GM18951 (cell line): ENCODE data around the gene FZD7.

Experiments used
- POLR2A ChIP-seq: IDR thresholded peaks from 4 replicates; pipeline ENCODE4 v1.6.1; 2011; ENCODE audit warnings: mild to moderate bottlenecking; ENCODE audit not compliant: insufficient read length, insufficient read depth; ENCODE audit errors: extremely low read depth
- in situ Hi-C: fragments of 300-500 bp; cut with MboI; formaldehyde crosslinking; loops from one replicate; pipeline ENCODE4 v1.12.0; 2022; ENCODE audit warnings: low sequenced_read_pairs, mixed read lengths, inconsistent platforms; ENCODE audit not compliant: unreplicated experiment

Gene FZD7

DNA sequence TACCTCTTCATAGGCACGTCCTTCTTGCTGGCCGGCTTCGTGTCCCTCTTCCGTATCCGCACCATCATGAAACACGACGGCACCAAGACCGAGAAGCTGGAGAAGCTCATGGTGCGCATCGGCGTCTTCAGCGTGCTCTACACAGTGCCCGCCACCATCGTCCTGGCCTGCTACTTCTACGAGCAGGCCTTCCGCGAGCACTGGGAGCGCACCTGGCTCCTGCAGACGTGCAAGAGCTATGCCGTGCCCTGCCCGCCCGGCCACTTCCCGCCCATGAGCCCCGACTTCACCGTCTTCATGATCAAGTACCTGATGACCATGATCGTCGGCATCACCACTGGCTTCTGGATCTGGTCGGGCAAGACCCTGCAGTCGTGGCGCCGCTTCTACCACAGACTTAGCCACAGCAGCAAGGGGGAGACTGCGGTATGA lies 2.3 kb downstream of the FZD7 start:
- TF ChIP-seq POLR2A = no peak
- in situ Hi-C loops = no loop called here

DNA sequence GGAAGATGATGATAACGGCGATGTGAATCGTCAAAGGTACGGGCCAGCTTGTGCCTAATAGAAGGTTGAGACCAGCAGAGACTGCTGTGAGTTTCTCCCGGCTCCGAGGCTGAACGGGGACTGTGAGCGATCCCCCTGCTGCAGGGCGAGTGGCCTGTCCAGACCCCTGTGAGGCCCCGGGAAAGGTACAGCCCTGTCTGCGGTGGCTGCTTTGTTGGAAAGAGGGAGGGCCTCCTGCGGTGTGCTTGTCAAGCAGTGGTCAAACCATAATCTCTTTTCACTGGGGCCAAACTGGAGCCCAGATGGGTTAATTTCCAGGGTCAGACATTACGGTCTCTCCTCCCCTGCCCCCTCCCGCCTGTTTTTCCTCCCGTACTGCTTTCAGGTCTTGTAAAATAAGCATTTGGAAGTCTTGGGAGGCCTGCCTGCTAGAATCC lies 3.0 kb downstream of the FZD7 start:
- no peak for TF ChIP-seq POLR2A
- in situ Hi-C loops = no loop called here

DNA sequence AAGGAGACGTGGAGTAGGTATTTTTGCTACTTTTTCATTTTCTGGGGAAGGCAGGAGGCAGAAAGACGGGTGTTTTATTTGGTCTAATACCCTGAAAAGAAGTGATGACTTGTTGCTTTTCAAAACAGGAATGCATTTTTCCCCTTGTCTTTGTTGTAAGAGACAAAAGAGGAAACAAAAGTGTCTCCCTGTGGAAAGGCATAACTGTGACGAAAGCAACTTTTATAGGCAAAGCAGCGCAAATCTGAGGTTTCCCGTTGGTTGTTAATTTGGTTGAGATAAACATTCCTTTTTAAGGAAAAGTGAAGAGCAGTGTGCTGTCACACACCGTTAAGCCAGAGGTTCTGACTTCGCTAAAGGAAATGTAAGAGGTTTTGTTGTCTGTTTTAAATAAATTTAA lies 3.4 kb downstream of the FZD7 start:
- in situ Hi-C loops = no loop called here
- TF ChIP-seq POLR2A = no peak

DNA sequence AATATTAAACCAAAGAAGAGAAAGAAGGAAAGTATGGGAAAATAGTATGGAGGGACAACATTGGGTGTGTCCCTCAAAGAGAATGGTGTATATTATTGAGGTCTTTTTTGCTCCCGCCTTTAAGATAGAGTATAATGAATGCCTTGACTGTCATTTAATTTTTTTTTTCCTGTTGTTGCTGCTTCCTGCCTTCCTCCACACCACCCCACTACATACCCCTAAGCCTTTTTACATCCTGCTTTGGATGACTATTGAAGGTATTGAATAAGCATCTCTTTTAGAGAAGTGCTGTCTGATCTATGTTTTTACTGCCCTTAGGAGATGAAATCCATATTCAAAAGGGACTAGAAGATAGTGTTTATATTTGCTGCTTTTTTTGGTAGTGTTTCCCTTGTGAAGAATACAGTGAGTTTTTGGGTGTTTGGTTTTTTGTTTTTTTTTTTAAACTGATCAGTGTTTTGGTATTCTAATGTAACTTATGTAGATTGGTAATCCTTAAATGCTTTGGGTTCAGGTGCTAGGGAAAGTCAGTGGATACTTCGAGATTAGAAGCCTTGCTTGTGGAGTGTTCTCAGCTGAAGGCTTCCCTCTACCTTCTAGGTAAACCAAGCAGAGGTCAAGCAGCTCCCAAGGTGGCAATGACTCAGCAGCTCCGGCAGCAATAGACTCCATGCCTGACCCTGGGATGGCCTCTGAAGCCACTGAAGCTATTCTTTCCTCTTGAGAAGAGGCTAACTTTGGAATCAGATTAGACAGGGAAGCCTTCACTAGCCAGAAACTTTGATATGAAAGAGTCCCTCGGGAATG lies 5.0 kb downstream of the FZD7 start:
- in situ Hi-C loops = no loop called here
- TF ChIP-seq POLR2A = no peak

DNA sequence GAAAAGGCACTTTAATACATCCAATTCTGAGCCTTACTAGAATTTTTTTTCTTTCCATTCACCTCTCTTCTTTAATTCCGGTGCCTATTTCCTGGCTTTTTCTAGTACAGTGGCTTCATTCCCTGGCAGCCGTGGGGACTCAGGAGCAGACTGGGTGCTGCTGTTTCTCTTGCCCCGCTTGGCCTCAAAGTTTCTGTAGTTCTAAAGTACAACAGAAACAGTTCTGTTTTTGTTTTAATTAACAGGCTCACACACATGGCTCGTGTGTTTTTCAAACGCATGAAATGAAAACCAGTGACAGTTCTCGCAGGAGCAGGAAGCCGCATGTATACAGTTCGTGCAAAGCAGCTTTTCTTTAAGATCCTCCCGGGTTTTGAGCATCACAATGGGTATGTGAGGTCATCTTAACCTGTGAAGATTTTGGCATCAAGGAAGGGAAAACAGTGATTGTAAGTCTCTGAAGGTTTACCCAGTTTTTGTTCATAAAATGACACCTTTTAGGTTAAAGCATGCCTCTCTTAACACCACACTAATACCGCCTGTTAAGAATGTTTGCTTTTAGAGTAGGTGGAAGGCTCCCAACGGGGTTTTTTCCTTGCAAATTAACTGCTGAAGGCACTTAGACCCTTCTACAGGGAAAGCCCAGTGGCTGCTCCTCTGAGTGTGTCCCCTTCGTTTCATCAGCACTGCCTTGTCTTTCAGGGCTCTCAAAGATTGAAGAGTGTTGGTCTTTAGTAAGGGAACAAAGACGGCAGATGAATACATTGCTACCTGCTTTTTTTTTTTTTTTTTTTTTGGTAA lies 5.8 kb downstream of the FZD7 start:
- TF ChIP-seq POLR2A = no peak
- in situ Hi-C loops = no loop called here

DNA sequence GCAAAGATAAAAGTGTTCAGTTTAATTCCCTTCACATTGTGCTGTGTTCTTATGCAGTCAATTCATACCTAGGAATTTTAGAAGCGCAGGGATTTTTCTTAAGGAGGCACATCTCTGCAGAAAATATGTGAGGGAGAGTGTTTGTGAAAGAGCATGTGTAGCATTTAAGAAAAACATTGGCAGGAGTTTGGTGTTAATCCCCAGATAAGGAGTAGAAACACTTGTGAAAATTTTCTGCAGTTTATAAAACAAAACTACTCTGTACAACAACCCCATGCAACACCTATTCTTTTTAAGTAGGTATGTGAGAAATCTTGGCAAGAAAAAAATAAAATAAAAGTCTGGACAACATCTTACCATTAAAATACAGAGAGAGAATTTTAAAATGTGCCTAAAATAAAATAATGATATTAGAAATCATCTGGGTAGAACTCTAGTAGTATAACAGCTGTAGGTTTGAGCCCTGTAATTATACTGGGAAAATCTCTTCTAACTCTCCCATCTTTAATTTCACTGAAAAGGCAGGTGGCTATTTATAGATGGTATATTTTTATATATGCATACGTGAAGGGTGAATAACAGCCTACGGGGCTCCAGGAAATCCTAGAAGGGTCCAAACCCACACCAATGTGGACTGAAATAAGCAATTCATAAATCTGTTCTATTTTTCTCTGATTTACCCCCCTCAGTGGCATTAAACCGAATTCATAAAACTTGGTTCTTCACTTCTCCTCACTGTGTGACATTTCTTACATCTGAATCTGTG lies 6.6 kb downstream of the FZD7 start:
- in situ Hi-C loops = no loop called here
- no peak for TF ChIP-seq POLR2A

DNA sequence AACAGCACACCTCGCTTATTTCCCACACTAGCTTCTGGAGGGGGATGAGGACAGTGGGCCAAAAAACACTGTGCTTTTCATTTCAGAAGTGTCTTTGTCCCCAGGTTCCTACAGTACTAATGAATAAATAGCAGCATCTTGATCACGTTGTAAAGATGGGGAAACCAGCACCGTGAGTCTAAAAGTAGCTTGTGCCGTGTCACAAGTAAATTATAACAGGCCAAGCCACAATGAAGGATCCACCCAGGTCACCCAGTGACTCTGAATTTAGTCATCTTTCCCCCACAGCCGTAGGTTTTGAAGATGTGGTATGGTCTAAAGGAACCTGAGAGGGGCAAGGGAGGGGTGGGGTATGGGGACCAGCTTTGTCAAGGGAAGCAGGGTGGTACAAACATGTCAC lies 8.8 kb downstream of the FZD7 start:
- in situ Hi-C loops = no loop called here
- no peak for TF ChIP-seq POLR2A

DNA sequence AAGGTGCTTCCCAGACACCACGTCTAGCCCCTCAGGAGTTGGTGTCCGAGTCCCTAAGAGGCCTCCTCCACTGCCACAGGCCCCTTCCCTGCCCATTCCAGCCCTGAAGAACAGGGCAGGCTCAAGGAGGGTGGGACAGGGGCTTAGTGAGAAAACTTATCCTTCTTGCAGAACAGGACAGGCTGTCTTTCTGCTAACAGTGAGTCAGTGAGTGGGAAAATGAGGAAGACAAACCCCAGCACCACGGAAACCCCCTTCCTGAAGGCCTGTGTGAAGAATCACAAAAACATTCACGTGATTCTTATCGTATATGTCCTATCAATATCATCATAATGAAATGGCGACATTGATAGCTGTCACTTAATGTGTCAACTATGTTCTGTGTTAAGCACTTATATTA lies 9.8 kb downstream of the FZD7 start:
- TF ChIP-seq POLR2A = no peak
- in situ Hi-C loops = no loop called here

DNA sequence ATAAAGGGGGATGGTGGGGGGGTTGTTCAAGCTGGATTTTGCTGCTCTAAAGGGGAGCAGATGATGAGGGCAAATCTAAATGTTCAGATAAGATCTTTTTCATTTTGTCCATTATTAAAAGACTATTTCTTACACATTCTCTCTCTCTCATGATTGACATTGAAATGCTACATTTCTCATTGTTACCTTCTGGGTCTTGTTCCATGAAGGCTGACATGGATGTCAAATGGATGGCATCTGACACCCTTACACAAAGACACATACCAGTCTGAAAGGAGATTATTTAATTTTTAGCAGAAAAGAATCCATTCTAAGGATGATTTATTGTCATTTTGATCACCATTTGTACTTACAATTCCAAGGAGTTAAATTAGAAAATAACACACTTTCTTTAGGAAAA lies 11.1 kb downstream of the FZD7 start:
- in situ Hi-C loops = no loop called here
- TF ChIP-seq POLR2A = no peak

DNA sequence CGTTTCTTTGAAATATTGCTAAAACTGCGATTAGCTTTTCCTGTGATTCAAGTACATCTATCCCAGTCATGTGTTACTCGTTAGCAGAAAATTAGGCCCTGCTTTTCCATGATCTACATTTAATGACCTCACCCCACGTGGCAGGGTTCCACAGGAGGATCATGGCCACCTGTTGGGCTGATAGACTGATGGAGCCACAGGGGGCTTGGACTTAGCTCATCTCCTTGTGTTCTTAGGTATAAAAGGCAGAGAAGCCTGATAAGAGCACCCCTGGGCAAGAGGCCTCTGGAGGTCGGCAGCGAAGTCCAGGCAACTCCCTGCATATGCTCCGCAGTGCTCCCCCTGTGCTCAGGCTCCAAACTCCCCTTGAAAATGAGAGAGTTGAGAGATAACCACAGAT lies 12.9 kb downstream of the FZD7 start:
- no peak for TF ChIP-seq POLR2A
- in situ Hi-C loops = no loop called here

DNA sequence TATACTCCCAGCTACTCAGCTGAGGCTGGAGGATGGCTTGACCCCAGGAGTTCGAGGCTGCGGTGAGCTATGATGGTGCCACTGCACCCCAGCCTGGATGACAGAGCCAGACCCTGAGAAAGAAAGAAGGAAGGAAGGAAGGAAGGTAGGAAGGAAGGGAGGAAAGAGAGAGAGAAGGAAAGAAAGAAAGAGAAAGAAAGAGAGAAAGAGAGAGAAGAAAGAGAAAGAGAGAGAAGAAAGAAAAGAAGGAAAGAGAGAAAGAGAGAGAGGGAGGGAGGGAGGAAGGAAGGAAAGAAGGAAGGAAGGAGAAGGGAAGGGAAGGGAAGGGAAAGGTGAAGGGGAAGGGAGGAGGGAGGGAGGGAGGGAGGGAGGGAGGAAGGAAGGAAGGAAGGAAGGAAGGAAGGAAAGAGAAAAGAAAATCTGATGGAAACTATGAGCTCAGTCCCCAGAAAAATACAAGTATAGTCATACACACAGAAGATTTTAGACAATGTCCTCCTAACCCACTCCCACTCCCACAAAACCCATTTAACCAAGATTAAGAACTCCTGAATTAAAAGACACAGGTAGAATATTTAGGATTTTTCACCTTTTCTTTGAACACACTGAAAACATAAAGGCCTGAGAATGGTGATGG lies 15.6 kb downstream of the FZD7 start:
- in situ Hi-C loops = no loop called here
- TF ChIP-seq POLR2A = no peak

DNA sequence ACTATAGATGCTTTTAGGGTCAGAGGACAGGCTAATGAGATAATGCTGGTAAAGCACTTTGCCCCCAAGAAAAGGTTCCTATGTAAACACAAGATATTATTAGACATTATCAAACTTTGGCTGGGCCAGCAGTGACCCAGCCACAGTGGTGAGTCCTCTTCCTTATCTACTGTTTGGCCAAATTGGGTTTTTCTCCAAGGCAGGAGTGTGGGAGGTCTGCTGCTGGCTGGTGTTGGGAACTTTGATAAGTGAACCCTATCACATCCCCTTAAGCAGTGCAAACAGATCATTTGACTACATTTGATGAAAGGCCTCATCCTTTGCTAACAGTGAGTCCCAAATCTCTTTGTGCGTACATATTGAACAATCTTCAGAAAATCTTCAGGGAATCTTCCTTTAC lies 16.2 kb downstream of the FZD7 start:
- in situ Hi-C loops = no loop called here
- TF ChIP-seq POLR2A = no peak

DNA sequence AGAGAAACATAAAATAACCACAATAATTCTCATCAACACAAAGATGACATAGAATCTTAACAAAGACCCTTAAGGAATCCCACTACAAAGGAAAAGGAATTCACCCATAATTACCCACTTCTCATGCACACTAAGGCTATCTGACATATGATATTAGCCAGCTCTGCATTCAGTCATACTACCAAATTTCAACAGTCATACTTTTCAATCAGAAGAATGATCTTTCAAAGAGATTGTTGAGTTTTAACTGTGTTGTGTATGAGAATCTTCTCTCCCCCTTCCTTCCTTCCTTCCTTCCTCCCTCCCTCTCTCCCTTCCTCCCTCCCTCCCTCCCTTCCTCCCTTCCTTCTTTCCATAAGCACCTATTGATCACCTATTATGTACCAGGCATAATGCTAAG lies 17.0 kb downstream of the FZD7 start:
- in situ Hi-C loops = no loop called here
- TF ChIP-seq POLR2A = no peak

DNA sequence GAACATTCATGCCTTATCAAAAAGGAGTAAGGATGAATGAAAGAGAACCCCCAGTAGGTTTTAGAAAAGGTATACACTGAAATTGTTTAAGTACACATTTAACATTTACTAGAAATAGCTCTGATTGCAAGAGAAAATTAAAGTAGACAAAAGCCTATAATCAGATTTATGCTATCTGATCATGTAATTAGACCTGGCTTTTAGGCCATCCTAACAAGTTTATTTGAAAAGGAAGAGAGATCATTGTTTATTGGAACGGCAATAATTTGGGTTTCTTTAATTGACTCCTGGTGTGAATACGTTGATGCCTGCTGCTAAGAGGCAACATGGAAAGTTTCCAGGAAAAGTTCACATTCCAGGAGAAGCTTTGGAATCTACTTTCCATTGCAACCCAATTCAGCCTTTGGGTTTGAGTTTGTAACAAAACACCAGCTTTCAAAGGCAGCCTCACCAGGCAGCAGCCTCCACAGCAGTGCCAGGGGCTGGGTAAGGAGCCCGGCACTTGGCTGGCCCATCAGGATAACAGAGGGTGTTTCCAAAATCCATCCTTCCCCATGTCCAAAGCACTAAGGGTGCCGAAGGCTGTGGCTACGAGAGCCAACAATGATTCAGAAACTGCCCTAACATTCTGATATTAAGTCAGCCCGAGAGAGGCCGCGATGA lies 18.0 kb downstream of the FZD7 start:
- TF ChIP-seq POLR2A = no peak
- in situ Hi-C loops = no loop called here
